NCI-H146 (cell line): Measurements from ENCODE around the gene EDEM3.
"Not testable (repeated sequence)": the region's sequence is repeated elsewhere in the genome, so short reads cannot be mapped to it uniquely, and the experiment has no call there.

Experiments
- DNase-seq: peaks from one replicate; lab custom pipeline; 2025; lab: John Stamatoyannopoulos, UW

The EDEM3 gene, protein sequence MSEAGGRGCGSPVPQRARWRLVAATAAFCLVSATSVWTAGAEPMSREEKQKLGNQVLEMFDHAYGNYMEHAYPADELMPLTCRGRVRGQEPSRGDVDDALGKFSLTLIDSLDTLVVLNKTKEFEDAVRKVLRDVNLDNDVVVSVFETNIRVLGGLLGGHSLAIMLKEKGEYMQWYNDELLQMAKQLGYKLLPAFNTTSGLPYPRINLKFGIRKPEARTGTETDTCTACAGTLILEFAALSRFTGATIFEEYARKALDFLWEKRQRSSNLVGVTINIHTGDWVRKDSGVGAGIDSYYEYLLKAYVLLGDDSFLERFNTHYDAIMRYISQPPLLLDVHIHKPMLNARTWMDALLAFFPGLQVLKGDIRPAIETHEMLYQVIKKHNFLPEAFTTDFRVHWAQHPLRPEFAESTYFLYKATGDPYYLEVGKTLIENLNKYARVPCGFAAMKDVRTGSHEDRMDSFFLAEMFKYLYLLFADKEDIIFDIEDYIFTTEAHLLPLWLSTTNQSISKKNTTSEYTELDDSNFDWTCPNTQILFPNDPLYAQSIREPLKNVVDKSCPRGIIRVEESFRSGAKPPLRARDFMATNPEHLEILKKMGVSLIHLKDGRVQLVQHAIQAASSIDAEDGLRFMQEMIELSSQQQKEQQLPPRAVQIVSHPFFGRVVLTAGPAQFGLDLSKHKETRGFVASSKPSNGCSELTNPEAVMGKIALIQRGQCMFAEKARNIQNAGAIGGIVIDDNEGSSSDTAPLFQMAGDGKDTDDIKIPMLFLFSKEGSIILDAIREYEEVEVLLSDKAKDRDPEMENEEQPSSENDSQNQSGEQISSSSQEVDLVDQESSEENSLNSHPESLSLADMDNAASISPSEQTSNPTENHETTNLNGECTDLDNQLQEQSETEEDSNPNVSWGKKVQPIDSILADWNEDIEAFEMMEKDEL

GRCh38 chr1:184754476-184755225 is at the start of gene EDEM3:
Gene EDEM3 (minus strand): TSS chr1:184754858. CDS start chr1:184754646, 212 bp downstream.
- DNase-seq = peak; percentile 100

DNA sequence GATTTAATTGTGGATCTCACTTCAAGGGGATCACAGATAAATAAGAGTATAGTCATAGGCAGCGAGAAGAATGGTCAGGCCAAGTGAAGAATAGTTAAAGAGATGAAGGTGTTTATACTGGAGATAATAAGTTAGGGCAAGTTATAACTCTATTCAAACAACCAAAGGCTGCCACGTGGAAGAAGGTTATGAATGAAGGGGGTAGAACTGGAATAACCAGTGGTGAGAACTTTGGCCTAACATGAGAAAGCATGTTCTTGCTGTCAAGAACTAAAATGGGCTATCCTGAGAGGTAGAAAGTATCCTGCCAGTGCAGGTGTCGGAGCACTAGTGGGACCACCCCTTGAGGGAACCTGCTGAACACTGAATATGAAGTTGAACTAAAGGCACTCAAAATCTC is 49.6 kb upstream of the EDEM3 start:
- DNase-seq = no peak

- DNase-seq = no peak
Observed at GRCh38 chr1:184803180-184803492, 48.5 kb upstream of the EDEM3 start.

- peak; percentile 80 for DNase-seq
Observed at GRCh38 chr1:184802354-184803179, 47.9 kb upstream of the EDEM3 start.

- no peak for DNase-seq
Observed at GRCh38 chr1:184801503-184801902, 46.8 kb upstream of the EDEM3 start.

GRCh38 chr1:184800876-184801275 is 46.2 kb upstream of the EDEM3 start:
- DNase-seq = no peak

DNA sequence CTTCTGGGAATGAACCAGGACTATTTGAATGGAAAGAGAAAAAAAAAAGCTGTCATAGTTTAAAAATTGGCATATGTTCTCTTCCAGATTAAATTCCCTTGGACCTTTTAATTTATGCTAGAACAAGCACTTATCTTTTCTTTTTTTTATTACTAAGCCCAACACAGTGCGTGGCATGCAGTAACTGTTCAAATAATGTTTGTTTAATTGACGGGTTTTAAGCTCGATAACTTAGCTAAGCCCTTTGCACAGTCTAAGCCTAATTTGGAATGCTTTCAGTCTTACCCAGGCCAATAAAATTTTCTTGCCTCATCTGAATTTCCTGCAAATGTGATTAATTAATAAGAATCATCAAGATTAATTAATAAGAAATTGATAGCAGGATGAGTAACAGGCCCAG is 39.3 kb upstream of the EDEM3 start:
- no peak for DNase-seq

DNA sequence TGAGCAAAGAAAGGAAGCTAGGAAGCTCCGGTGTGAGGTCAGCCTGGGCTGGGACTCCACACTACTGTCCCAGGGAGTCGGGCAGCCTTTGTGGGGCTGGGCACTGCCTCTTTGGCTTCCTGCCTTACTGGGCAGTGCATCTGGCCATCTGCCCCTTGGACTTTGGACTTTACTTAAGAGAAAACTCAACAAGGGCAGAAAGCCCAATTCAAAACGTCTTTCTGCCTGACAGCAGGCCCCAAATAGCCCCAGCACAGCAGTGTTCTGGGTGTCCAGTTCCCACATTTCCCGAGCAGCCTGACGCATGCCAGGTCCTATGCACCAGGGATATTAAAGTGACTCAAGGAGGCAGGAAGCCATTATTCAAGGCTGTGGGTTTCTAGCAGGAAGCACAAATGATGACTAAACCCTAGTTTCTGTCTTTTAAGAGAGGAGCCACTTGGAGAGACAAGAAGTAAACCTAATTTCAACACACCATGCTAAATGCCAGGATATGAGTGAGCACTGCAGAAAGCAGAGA is 37.9 kb upstream of the EDEM3 start:
- peak; percentile 82 for DNase-seq

DNA sequence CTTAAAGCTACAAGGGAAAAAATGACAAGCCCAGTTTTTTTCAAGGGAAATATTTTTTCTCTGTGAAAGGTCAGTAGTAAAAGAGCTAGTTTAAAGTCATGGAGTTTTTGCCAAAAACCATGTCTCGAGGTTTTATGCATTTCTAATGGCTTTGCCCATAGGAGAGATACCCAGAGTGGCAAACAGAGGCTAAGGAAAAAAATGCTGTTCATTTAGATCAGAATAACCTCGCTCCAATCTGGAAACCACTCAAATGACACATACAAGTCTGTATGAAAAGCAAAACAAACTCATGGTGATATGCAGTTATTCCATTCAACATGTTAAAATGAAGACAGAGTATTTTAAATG is 36.9 kb upstream of the EDEM3 start:
- DNase-seq = no peak

GRCh38 chr1:184790642-184791549 is 36.2 kb upstream of the EDEM3 start:
- DNase-seq = peak; percentile 67

DNA sequence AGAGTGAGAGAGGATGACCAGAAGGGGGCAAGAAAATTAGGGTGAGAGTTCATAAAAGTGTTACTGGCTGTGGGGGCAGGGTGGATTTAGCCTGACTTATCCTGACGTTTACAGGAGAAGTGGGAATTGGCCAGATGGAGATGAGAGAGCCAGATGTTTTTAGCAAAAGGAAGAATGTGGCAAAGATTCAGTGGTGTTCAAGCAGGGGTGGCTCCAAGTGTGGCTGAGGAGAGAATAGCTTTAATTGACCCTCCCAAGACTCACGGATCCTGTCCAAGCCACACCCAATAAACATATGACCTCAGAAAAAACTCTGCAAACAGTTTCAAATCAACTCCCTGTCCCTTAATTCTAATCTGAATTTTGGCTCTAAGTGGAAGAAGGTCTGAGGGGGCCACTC is 35.2 kb upstream of the EDEM3 start:
- no peak for DNase-seq

- no peak for DNase-seq
Observed at GRCh38 chr1:184788970-184789369, 34.3 kb upstream of the EDEM3 start.

GRCh38 chr1:184785529-184785928 is 30.9 kb upstream of the EDEM3 start:
- DNase-seq = no peak

DNA sequence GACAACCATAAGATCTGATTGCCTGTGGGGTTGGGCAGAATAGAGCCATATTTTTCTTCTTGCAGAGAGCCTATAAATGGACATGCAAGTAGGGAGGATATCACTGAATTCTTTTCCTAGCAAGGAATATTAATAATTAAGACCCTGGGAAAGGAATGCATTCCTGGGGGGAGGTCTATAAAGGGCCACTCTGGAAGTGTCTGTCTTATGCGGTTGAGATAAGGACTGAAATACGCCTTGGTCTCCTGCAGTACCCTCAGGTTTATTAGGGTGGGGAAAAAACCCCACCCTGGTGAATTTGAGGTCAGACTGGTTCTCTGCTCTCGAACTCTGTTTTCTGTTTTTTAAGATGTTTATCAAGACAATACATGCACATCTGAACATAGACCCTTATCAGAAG is 29.1 kb upstream of the EDEM3 start:
- not testable (repeated sequence) for DNase-seq

GRCh38 chr1:184781941-184782340 is 27.3 kb upstream of the EDEM3 start:
- no peak for DNase-seq

DNA sequence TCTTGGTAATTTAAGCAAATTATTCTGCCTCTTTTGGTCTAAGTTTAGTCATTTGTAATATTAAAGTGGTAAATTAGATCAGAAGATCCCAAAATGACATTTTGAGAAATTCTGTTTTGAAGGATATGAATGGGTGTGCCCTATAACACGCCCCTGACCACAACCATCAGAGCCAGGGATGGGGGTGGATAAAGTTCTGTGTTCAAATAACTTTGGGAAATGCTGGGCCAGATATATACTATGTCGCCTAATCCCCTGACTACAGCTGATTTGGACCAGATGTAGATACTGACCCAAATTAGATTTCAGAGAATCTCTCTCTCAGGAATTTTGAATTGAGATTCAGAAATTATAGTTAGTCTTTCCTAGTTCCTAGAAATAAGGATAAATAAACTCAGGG is 21.2 kb upstream of the EDEM3 start:
- DNase-seq = no peak

GRCh38 chr1:184775329-184775728 is 20.7 kb upstream of the EDEM3 start:
- no peak for DNase-seq

DNA sequence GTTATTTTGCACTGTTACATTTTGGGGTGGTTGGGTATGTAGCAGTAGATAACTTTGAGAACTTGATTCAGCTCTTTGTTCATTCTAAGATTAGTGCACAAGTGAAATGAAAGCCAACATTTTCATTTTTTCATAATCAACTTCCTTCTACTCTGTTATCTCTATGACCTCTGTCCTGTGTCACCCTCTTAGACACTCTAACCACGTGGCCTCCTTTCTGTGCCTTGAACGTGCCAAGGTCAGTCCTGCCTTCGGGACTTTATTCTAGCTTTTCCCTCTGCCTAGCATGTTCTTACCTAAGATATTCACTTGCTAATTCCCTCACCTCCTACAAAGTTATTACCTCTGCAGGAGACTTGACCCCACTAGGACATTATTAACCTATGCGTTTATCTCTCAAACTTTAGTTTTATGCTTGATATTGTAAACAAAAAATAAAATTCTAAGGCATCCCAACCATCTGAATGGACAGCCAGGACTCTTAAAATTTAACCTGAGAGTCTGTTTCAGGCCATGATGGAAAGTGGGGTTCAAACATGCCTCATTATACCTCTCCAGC is 19.2 kb upstream of the EDEM3 start:
- no peak for DNase-seq

DNA sequence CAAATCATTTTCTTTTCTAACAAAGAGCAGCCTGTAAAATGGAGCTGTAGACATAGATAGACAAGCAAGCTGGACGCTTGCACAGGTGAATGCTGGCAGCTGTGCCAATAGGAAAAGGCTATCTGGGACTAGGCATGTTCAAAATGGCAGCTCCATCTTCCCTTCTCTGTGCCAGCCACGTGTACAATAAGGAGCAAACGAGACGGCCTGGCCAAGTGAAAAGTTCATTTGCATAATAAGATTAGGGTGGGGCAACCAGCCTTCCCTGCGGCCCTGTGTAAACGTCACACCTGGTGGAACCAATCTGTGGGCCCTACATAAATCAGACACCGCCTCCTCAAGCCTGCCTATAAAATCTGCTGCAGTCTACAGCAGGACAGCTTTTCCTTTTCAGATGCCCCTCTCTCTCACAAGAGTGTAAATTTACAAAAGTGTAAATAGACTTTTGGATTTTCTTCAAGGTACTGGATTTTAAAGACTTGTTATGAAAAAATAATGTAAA is 16.6 kb upstream of the EDEM3 start:
- DNase-seq = peak; percentile 83
